ENCODE data around the gene ASIC3. TPM values are rescaled to one million over a fixed set of nuclear protein-coding genes. Genes with fewer than 3 reads are reported as not detected.

ASIC3 gene
- total RNA-seq, 1 donor from 2014 or later = under 0.01 TPM

DNA sequence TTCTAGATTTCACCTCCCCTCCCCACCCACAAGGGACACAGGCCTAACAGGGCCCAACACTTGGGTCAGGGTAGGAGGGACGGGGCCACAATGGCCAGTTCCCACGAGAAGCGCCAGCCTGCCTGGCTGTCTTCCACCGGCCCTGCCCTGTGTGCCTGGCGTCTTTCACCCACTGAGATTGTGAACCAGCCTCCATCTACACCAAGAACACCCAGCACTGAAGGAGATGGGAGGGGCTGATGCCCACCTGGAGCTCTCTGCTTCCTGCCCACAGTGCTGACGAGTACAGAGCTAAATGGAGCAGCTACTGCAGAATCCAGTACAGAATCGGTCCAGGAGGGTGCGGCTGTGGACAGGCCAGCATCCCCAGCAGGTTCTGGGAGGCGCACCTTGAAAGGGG is 2.4 kb upstream of the ASIC3 start:
- H3K4me3 ChIP-seq (ENCODE audit: low read depth, low read length) = no peak overlapping the region
- FAIRE-seq (no peak), DNase-seq (ENCODE audit: low read depth) (no peak)
- TF ChIP-seq, protein P1, sequence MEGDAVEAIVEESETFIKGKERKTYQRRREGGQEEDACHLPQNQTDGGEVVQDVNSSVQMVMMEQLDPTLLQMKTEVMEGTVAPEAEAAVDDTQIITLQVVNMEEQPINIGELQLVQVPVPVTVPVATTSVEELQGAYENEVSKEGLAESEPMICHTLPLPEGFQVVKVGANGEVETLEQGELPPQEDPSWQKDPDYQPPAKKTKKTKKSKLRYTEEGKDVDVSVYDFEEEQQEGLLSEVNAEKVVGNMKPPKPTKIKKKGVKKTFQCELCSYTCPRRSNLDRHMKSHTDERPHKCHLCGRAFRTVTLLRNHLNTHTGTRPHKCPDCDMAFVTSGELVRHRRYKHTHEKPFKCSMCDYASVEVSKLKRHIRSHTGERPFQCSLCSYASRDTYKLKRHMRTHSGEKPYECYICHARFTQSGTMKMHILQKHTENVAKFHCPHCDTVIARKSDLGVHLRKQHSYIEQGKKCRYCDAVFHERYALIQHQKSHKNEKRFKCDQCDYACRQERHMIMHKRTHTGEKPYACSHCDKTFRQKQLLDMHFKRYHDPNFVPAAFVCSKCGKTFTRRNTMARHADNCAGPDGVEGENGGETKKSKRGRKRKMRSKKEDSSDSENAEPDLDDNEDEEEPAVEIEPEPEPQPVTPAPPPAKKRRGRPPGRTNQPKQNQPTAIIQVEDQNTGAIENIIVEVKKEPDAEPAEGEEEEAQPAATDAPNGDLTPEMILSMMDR (IDR thresholded peaks at IDR 0.05; ENCODE audit: insufficient read depth, low read length, severe bottlenecking) = no peak
- peaks cover 6% of the 10 kb centered on the region for H3K27me3 ChIP-seq (ENCODE audit: control insufficient read depth, insufficient read depth, low read length)
- H3K36me3 ChIP-seq (ENCODE audit: control insufficient read depth, insufficient read depth, low read length) = peaks cover 7% of the 10 kb centered on the region

DNA sequence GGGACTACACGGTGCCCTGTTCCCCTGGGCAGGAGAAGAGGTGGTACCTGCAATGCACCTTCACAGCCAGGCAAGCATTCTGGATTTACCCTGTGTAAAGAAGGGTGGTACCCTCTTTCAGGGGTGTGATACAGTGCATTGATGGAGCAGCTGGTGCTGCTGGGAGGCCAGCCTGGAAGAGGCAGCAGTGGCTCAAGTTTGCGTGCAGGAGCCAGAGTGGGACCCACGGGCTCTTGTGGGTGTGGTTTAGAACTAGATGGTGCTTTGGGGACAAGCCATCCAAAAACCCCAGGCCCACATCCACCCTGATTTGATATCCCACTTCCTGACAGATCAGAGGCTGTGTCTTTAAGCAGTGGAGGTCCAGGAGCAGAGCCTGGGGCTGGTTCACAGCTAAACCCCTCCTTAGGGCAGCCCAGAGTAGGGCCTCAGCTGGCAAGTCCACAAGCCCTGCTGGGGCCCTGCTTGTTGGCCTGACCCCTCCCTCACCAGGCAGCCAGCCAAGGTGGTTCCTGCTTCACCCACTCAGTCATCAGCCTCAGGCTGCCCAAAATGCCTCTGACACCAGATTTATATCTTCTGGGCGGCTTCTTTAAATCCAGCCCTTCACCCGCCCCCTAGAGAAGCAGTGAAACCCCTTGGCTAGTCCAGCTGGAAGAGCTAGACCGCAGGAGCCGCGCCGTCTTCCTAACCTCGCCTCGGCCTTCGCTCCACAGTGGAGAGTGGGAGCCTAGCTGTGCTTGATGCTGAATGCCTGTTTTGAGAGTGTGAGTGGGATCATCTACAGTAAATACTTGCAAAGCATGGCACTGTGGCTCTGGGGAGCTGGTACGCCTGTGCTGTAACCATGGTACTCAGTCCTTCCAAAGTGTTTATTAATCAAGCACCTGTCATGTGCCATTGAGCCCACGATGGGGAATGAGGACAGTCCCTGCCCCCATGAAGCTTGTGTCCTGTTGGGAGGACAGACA is 1.4 kb upstream of the ASIC3 start:
- FAIRE-seq = no peak
- no peak overlapping the region for H3K4me3 ChIP-seq (ENCODE audit: low read depth, low read length)
- no peak for DNase-seq (ENCODE audit: low read depth)
- H3K27me3 ChIP-seq (ENCODE audit: control insufficient read depth, insufficient read depth, low read length) = peaks cover 6% of the 10 kb centered on the region
- TF ChIP-seq, protein P1 (IDR thresholded peaks at IDR 0.05; ENCODE audit: insufficient read depth, low read length, severe bottlenecking) = no peak
- H3K36me3 ChIP-seq (ENCODE audit: control insufficient read depth, insufficient read depth, low read length) = peaks cover 5% of the 10 kb centered on the region

DNA sequence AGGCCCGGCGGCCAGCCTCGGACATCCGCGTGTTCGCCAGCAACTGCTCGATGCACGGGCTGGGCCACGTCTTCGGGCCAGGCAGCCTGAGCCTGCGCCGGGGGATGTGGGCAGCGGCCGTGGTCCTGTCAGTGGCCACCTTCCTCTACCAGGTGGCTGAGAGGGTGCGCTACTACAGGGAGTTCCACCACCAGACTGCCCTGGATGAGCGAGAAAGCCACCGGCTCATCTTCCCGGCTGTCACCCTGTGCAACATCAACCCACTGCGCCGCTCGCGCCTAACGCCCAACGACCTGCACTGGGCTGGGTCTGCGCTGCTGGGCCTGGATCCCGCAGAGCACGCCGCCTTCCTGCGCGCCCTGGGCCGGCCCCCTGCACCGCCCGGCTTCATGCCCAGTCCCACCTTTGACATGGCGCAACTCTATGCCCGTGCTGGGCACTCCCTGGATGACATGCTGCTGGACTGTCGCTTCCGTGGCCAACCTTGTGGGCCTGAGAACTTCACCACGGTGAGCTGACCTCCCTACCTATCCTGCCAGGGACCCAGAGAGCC is 656 bp downstream of the ASIC3 start:
- TF ChIP-seq, protein P1 (IDR thresholded peaks at IDR 0.05; ENCODE audit: insufficient read depth, low read length, severe bottlenecking) = no peak
- no peak for FAIRE-seq
- no peak overlapping the region for H3K4me3 ChIP-seq (ENCODE audit: low read depth, low read length)
- no peak for DNase-seq (ENCODE audit: low read depth)
- peaks cover 2% of the 10 kb centered on the region for H3K36me3 ChIP-seq (ENCODE audit: control insufficient read depth, insufficient read depth, low read length)
- peaks cover 6% of the 10 kb centered on the region for H3K27me3 ChIP-seq (ENCODE audit: control insufficient read depth, insufficient read depth, low read length)

DNA sequence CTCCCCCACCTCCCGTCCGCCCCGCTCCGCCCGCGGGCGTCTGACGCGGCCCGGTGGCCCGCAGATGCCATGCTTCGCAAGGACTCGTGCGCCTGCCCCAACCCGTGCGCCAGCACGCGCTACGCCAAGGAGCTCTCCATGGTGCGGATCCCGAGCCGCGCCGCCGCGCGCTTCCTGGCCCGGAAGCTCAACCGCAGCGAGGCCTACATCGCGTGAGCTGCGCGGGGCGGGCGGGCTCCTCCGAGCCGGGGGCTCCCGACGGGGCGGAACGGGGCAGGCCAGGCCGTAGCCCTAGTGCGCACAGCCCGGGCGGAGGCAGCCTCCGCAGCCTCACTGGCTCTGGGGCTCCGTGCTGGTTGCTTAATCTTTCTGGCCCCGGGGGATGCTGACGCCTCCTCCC is 2.8 kb downstream of the ASIC3 start:
- peak; percentile 51 for DNase-seq (ENCODE audit: low read depth)
- no peak for FAIRE-seq
- peaks cover 6% of the 10 kb centered on the region for H3K27me3 ChIP-seq (ENCODE audit: control insufficient read depth, insufficient read depth, low read length)
- TF ChIP-seq, protein P1 (IDR thresholded peaks at IDR 0.05; ENCODE audit: insufficient read depth, low read length, severe bottlenecking) = no peak
- no peak overlapping the region for H3K4me3 ChIP-seq (ENCODE audit: low read depth, low read length)
- H3K36me3 ChIP-seq (ENCODE audit: control insufficient read depth, insufficient read depth, low read length) = no peaks in the 10 kb centered on the region

DNA sequence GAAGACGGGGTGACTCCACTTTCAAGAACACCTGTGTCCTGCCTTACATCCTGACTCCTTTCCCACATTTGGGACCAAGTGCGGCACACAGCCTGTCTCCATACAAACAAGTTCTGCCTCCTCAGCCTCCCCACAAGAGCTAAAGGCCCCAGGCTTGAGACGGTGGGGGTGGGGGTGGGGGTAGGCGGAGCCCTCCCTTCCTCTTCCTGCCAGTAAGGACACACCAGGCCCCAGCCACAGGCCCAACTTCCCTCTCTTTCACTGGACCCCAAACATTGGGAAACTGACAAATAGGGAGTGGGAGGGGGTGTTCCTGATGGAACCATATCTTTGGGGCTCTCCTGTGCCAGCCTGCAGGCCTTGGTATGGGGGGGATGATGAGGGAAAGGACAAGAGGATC is 4.8 kb downstream of the ASIC3 start:
- TF ChIP-seq, protein P1 (IDR thresholded peaks at IDR 0.05; ENCODE audit: insufficient read depth, low read length, severe bottlenecking) = no peak
- Histone ChIP-seq H3K36me3 (ENCODE audit: control insufficient read depth, insufficient read depth, low read length) (no peaks in the 10 kb centered on the region), H3K27me3 (ENCODE audit: control insufficient read depth, insufficient read depth, low read length) (peaks cover 6% of the 10 kb centered on the region), H3K4me3 (ENCODE audit: low read depth, low read length) (no peak overlapping the region)
- no peak for DNase-seq (ENCODE audit: low read depth)
- no peak for FAIRE-seq
